D721Med (cell line): ENCODE data around the gene TMEM53.

Experiments used
- DNase-seq: peaks from one replicate; pipeline ENCODE4 v3.0.0; 2011; ENCODE audit warnings: low spot score; ENCODE audit not compliant: insufficient read length
- FAIRE-seq: peaks from 2 replicates; lab custom pipeline; 2011; peaks lifted over from hg19 to GRCh38; lab: Jason Lieb, UNC
- CTCF ChIP-seq: IDR thresholded peaks from 2 replicates; pipeline ENCODE4 v1.5.1; 2012; ENCODE audit warnings: mild to moderate bottlenecking, control low read depth; ENCODE audit not compliant: insufficient read depth; ENCODE audit errors: missing control alignments

Gene TMEM53

GRCh38 chr1:44653107-44653964 is 20.9 kb downstream of the TMEM53 start:
- FAIRE-seq (no peak), DNase-seq (no peak)
- TF ChIP-seq CTCF: no peak

DNA sequence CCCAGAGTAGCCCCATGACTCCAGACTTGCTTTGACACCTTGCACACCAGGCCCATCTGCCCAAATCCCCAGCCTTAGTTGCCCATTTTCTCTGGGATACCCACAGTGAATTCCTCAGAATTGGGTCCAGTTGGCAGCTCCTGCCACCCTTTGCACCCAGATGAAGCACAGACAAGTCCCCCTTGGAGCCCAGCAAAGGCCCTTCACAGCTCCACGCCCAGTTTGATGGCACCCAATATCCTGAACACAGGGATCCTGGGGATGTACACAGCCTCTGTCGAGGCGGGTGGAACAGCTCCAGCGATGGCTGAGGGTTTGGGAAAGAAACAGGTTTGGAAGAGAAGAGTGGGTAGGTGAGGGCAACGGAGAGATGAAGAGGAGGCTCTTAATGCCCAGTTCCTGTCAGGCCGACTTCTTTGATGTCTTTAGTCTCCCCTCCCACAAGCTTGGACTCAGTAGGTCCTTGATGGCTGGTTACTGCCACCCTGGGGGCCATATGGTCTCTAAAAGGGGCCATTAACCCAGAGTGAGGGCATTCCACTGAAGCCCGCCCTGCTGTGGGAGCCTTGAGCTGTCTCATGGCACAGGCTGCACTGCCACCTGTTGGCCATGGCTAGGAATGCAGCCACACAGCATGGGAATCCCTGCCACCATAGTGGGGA is 21.7 kb downstream of the TMEM53 start:
- FAIRE-seq (peak; percentile 82), DNase-seq (no peak)
- TF ChIP-seq CTCF: peak; percentile 98

DNA sequence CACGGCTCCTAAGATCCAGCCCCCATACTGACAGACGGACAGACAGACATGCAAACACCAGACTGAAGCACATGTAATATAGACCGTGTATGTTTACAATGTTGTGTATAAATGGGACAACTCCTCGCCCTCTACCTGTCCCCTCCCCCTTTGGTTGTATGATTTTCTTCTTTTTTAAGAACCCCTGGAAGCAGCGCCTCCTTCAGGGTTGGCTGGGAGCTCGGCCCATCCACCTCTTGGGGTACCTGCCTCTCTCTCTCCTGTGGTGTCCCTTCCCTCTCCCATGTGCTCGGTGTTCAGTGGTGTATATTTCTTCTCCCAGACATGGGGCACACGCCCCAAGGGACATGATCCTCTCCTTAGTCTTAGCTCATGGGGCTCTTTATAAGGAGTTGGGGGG is 23.2 kb downstream of the TMEM53 start:
- TF ChIP-seq CTCF: no peak
- FAIRE-seq (no peak), DNase-seq (no peak)

GRCh38 chr1:44650159-44650831 is 24.0 kb downstream of the TMEM53 start:
- DNase-seq (no peak), FAIRE-seq (no peak)
- TF ChIP-seq CTCF: no peak

DNA sequence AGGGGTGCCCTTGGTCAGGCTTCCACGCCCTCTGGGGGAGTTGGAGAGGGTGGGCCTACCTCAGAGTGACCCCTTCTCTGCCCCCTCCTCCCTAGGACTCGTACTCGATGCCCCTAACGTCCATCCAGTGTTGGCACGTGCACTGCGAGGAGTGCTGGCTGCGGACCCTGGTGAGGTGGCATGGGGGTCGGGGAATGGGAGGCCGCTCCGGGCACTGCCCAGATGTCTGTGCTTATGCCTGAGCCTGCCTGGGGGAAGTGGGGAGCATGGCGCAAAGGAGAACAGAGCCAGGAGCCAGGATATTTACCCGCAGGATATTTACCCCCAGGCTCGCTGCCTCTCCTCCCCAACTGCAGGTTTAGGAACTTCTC is 24.5 kb downstream of the TMEM53 start:
- no peak for FAIRE-seq
- no peak for TF ChIP-seq CTCF
- no peak for DNase-seq

- no peak for TF ChIP-seq CTCF
- no peak for FAIRE-seq
- DNase-seq: no peak
Observed at GRCh38 chr1:44648529-44649250, 25.6 kb downstream of the TMEM53 start.
